SK-N-DZ (cell line): ENCODE results near the gene HSPB8. TPM values are rescaled to one million over a fixed set of nuclear protein-coding genes. Genes with fewer than 3 reads are reported as not detected.

Experiments used
- DNase-seq: peaks from one replicate; pipeline ENCODE4 v3.0.0-alpha.2; 2015; ENCODE audit warnings: low spot score
- polyA plus RNA-seq, 2 experiments: library from polyadenylated mRNA; depleted of rRNA; stranded (reverse); fragments of >200 nt; gene quantifications; 2 replicates each; pipeline ENCODE4 v1.2.3, GENCODE V29; 2014

Gene HSPB8
- 0.24 and 0.34 TPM in 2 replicates for polyA plus RNA-seq (2014; cell fraction: cytosol; rRNA removed)
- polyA plus RNA-seq (2014; cell fraction: nucleus; rRNA removed) = 0.10 and 0.12 TPM in 2 replicates

- peak; percentile 56 for DNase-seq
Observed at GRCh38 chr12:119178544-119179334, at the start of gene HSPB8. HSPB8 (plus strand) TSS chr12:119178931; CDS start chr12:119179313, 382 bp downstream.

- no peak for DNase-seq
Observed at GRCh38 chr12:119129827-119130434, 48.8 kb upstream of the HSPB8 start.

- no peak for DNase-seq
Observed at GRCh38 chr12:119130523-119130922, 48.2 kb upstream of the HSPB8 start.

GRCh38 chr12:119134284-119135072 is 44.3 kb upstream of the HSPB8 start:
- no peak for DNase-seq

- DNase-seq = no peak
Observed at GRCh38 chr12:119136811-119137410, 41.8 kb upstream of the HSPB8 start.

GRCh38 chr12:119139448-119139847 is 39.3 kb upstream of the HSPB8 start:
- no peak for DNase-seq

GRCh38 chr12:119145367-119145766 is 33.4 kb upstream of the HSPB8 start:
- no peak for DNase-seq

GRCh38 chr12:119147847-119148448 is 30.8 kb upstream of the HSPB8 start:
- no peak for DNase-seq

- DNase-seq = no peak
Observed at GRCh38 chr12:119149270-119149669, 29.5 kb upstream of the HSPB8 start.

GRCh38 chr12:119151445-119152026 is 27.2 kb upstream of the HSPB8 start:
- no peak for DNase-seq

- no peak for DNase-seq
Observed at GRCh38 chr12:119153477-119154434, 25.0 kb upstream of the HSPB8 start.

GRCh38 chr12:119154435-119154818 is 24.3 kb upstream of the HSPB8 start:
- no peak for DNase-seq

- no peak for DNase-seq
Observed at GRCh38 chr12:119156401-119157044, 22.2 kb upstream of the HSPB8 start.

- no peak for DNase-seq
Observed at GRCh38 chr12:119157528-119157927, 21.2 kb upstream of the HSPB8 start.

GRCh38 chr12:119157978-119158377 is 20.8 kb upstream of the HSPB8 start:
- DNase-seq = no peak

GRCh38 chr12:119158402-119158801 is 20.3 kb upstream of the HSPB8 start:
- DNase-seq = no peak

GRCh38 chr12:119159844-119160243 is 18.9 kb upstream of the HSPB8 start:
- no peak for DNase-seq

- no peak for DNase-seq
Observed at GRCh38 chr12:119167902-119168301, 10.8 kb upstream of the HSPB8 start.

GRCh38 chr12:119168721-119169120 is 10.0 kb upstream of the HSPB8 start:
- no peak for DNase-seq
